ENCODE results near the gene AUTS2.

DNA sequence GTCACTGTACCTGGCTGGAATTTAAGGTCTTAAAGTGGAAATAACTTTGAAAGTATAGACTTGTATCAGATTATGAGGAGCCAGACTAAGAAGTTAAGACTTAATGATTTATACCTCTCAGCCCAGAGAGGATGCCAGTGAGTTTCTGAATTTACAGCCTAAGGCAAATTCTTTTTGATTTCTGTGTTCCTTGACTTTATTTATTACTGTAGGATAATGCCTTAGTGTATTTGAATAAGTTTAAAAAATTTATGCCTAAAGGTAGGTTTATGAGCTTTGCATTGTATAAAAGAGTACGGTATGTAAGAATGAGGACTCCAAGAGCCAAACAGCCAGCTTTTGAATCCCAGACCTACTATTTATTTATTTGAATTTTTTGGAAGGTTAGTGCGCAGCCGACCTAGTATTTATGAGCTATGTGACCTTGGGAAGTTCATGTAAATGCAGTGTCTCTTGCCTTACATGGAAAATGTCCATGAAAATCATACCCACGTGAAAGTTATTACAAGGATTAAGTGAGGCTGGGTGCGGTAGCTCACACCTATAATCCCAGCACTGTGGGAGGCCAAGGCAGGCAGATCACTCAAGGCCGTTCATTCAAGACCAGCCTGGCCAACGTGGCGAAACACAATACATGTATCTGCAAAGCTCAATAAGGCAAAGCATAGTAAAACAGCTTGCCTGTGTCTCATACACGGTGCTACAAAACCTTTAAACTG lies 174.6 kb downstream of the AUTS2 start:
- TF ChIP-seq, protein P1, sequence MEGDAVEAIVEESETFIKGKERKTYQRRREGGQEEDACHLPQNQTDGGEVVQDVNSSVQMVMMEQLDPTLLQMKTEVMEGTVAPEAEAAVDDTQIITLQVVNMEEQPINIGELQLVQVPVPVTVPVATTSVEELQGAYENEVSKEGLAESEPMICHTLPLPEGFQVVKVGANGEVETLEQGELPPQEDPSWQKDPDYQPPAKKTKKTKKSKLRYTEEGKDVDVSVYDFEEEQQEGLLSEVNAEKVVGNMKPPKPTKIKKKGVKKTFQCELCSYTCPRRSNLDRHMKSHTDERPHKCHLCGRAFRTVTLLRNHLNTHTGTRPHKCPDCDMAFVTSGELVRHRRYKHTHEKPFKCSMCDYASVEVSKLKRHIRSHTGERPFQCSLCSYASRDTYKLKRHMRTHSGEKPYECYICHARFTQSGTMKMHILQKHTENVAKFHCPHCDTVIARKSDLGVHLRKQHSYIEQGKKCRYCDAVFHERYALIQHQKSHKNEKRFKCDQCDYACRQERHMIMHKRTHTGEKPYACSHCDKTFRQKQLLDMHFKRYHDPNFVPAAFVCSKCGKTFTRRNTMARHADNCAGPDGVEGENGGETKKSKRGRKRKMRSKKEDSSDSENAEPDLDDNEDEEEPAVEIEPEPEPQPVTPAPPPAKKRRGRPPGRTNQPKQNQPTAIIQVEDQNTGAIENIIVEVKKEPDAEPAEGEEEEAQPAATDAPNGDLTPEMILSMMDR (IDR thresholded peaks at IDR 0.05): no peak
- TF ChIP-seq POLR2A (IDR thresholded peaks at IDR 0.05): no peak
- TF ChIP-seq POLR2AphosphoS5 (IDR thresholded peaks at IDR 0.05): no peak

Data from breast epithelium (tissue), 3 donors.